ENCODE results near the gene MVB12B.

The MVB12B gene

DNA sequence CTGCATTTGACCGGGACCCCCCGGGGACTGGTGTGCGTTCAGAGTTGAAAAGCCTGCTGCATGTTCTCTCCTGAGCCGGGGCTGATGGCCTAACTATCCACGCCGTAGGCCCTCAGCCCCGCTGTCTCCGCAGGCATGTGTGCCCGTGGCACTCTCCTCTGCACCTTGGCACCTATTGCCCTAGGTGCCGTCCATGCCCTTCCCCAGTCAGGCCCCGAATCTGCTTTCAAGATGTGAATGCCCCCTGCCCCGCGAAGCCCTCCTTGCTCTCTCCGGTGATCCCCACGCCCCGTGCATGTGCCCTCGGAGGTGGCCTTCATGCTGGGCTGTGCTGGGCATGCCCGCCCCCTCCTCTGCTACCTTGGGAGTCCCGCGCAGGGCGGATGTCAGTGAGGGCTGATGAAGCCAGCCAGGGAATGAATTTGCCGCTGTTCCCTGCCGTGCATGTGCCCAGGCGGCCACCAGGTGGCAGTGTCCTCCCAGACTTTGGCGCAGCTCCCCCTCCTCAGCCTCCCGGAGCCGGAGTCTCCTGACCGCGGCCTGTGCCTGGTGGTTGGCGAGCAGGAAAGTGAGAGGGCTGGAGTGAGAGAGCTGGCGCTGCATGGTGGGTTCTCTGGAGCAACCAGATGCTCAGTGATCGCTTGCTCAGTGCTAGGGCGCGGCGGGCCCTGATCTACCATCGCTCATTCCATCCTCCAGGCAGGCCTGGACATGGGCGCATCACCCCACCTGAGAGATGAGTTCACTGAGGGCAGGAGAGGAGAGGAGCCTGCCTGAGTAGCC, 174.2 kb downstream of the MVB12B start:
- Histone ChIP-seq H3K36me3 (replicated peaks) (no peaks in the 10 kb centered on the region), H3K27me3 (ENCODE audit: low read depth) (no peaks in the 10 kb centered on the region), H3K4me3 (no peak overlapping the region), H3K4me1 (0 out of 2 replicates have a peak, but pooled peaks cover 2% of the 10 kb centered on the region), H3K9me3 (no peaks in the 10 kb centered on the region)
- DNase-seq (ENCODE audit: low spot score in 2 of 2) = peak; percentile 70 to 89
- in situ Hi-C loops (cut with MboI; ENCODE audit: low sequenced_read_pairs) = loop anchor here (5.0 to 10.0 kb wide), 2 partner anchors 57 to 284 kb away; no protein-coding TSS in a partner anchor

DNA sequence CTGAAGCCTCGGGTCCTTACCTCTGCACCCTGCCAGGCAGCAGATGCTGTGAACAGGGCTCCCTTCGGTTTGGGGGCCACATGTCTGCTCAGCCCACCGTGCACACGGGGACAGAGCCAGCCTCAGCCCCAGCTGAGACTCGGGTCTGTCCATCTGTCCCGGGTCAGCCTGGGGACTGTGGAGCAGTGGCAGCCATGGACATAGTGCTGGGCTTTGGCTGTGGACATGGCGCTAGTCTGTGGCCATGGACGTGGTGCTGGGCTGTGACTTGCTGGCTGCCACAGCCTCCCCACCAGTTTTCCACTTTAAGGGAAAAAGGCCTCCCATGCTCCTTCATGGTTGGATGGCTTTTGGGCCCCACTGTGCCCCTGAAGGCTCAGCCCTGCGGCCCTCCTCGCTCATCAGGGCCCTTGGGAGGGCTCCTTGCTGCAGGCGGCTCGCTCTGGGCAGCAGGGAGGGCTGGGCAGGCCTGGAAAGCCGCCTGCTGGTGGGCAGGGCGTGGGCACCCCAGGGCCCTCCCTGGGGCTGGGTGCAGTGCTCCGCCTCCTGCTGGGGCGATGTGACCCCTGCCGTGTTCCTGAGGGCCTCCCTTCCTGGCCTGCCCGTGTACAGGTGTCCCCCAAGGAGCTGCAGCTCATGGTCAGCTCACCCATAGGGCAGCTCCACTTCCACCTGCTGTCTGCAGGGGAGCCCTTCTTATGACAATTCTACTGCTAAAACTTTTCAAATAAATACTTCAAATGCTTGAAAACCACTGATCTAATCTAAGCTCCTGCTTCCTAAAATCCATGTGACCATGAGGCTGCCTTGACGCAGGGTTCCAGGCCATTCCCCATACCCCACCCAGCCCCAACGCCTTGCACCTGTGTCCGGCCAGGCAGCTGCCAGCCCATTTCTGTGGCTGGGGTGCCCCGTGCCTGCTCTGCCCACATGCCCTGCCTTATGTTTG, 175.0 kb downstream of the MVB12B start:
- H3K36me3 ChIP-seq (replicated peaks) = no peaks in the 10 kb centered on the region
- DNase-seq (ENCODE audit: low spot score in 2 of 2) = no peak
- H3K9me3 ChIP-seq = no peaks in the 10 kb centered on the region
- no peak overlapping the region for H3K4me3 ChIP-seq
- no peaks in the 10 kb centered on the region for H3K27me3 ChIP-seq (ENCODE audit: low read depth)
- in situ Hi-C loops (cut with MboI; ENCODE audit: low sequenced_read_pairs) = loop anchor here (5.0 to 10.0 kb wide), 2 partner anchors 56 to 283 kb away; no protein-coding TSS in a partner anchor
- H3K4me1 ChIP-seq = 0 out of 2 replicates have a peak, but pooled peaks cover 2% of the 10 kb centered on the region

DNA sequence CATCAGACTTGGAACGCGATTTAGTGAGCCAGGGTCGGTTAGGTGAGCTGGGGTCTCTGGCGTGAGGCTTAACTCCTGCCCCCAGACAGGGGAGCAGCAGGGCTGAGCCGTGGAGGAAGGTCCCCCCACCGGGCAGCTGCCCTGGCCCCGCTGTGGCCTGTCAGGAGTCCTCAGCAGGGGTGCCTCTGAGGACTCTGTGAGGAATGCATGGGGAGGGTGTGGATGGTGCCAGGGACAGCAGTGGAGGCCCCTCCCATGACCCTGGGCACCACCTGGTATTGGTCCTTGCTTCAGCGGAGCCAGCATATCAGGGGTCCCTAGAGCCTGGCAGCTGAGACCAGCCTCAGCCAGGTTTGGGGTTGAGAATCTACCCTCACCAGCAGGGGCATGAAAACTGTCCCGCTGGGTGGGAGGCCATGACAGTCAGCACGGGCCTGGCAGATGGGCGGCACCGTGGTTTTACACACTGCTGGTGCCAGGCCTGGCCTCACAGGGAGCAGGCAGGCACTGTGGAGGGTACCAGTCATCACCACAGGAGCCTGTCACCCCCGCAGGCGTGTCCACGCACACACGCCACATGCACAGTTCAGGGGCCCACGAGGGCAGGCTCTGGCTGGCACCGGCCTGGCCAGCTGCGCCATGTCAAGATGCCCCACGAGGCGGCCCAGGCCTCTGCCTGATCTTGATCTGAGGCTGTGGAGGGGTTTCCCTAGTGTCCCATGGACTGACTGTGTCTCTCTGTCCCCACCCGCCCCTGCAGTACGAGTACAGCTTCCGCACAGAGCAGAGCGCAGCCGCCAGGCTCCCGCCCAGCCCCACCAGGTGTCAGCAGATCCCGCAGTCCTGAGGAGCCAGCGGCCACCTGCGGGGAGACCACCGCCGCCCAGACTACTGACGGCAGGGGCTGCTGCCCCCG, 176.0 kb downstream of the MVB12B start:
- H3K4me1 ChIP-seq = 0 out of 2 replicates have a peak, but pooled peaks cover 2% of the 10 kb centered on the region
- H3K9me3 ChIP-seq = no peaks in the 10 kb centered on the region
- H3K27me3 ChIP-seq (ENCODE audit: low read depth) = no peaks in the 10 kb centered on the region
- DNase-seq (ENCODE audit: low spot score in 2 of 2) = no peak
- H3K36me3 ChIP-seq (replicated peaks) = no peaks in the 10 kb centered on the region
- no peak overlapping the region for H3K4me3 ChIP-seq
- in situ Hi-C loops (cut with MboI; ENCODE audit: low sequenced_read_pairs) = loop anchor here (5.0 to 10.0 kb wide), 2 partner anchors 55 to 282 kb away; no protein-coding TSS in a partner anchor

DNA sequence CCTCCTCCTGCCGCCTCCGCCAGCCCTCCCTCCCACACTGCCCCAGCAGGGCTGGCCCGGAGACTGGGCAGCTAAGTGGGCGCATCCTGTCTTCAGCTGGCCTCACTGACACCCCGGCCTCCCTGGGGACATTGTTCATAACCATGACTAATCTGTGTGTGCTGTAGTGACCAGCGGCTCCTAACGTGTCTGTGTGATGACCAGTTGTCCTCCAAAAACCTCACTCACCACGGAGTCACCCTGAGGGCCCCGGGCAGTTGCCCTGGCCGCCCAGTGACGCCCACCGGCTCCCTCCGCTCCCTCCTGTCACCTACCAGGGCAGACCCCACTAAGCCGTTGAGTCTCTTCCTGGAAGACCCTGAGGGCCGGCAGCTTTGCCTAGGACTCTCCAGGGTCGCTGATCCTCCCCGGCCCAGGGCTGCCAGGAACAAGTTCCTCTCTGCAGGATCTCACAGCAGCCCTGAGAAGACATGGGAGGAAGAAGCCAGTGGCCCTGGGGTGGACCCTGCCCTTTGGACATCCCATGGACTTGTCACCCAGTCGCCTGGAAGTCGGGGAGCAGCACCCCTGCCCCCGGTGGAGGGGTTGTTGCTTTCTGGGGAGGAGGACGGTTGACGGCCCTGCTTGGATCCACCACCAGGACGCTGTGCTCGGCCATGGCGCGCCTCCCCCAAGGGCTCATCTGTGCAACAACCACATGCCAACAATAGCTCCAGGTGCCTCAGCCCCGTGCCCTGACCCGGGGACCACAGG, 176.9 kb downstream of the MVB12B start:
- Histone ChIP-seq H3K36me3 (replicated peaks) (no peaks in the 10 kb centered on the region), H3K4me1 (0 out of 2 replicates have a peak, but pooled peaks cover 2% of the 10 kb centered on the region), H3K27me3 (ENCODE audit: low read depth) (no peaks in the 10 kb centered on the region), H3K4me3 (no peak overlapping the region), H3K9me3 (no peaks in the 10 kb centered on the region)
- in situ Hi-C loops (cut with MboI; ENCODE audit: low sequenced_read_pairs) = loop anchor here (5.0 to 10.0 kb wide), 2 partner anchors 54 to 281 kb away; no protein-coding TSS in a partner anchor
- no peak for DNase-seq (ENCODE audit: low spot score in 2 of 2)

DNA sequence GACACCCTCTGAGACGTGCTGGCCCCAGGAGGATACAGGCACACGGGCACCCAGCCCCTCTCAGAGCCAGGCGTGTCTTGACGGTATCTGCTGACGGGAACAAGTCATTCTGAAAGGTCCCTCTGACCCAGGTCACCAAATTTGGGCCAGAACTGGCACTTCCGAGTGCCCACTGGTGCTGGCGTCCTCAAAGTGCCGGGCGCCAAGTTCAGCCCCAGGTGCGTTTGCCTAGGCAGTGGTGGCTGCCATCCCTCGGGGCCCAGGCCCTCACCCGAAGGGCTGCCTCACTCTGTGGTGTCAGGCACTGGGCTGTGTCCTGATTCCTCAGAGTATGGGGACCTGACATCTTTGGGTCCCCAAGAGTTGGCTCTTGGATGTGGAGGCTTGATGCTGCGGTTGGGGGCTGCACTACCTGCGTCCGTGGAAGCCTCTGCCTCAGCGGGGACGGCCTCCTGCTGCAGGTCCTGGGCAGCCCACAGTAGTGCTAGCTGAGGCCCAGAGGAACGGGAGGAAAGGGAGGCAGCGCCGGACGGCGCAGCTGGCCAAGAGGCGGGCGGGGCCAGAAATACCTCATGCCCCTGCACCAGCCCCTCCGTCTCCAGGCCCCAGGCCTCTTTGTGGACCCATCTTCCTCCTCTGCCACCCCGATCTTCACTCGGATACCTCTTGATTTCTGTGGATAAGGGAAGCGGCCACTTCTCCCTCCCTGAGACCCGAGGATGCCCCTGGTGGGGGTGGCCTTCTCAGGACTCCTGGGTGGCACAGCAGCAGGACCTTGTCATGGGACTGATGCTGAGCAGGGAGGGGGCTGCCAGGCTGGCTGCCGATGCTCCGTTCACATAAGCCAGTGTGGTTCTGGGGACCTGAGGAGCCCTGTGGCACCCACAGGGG, 177.7 kb downstream of the MVB12B start:
- no peak for DNase-seq (ENCODE audit: low spot score in 2 of 2)
- in situ Hi-C loops (cut with MboI; ENCODE audit: low sequenced_read_pairs) = loop anchor here (5.0 to 10.0 kb wide), 2 partner anchors 53 to 280 kb away; no protein-coding TSS in a partner anchor
- Histone ChIP-seq H3K4me1 (0 out of 2 replicates have a peak, but pooled peaks cover 2% of the 10 kb centered on the region), H3K9me3 (no peaks in the 10 kb centered on the region), H3K36me3 (replicated peaks) (no peaks in the 10 kb centered on the region), H3K27me3 (ENCODE audit: low read depth) (no peaks in the 10 kb centered on the region), H3K4me3 (no peak overlapping the region)

DNA sequence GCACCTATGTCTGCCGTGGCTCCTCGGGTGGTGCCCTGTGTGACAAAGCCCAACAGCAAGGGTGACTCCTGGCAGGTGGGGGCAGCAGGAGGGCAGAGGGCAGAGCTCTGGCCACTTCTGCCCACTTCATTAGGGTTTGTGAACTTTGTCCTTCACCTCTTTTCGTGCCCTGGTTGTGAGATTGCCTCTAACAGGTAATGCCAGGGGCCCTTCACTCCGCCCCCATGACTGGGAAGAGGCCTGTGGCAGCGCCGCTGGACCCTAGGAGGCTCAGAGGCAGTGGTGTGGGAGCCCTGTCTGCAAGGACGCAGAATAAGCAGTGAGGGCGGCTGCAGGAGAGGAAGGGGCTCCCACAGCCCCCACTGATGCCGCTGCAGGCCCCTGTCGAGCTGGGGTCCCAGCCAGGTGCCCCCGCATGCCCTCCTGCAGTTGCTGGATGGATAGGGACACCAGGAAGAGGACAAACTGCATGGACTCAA, 178.4 kb downstream of the MVB12B start:
- DNase-seq (ENCODE audit: low spot score in 2 of 2) = no peak
- H3K36me3 ChIP-seq (replicated peaks) = no peaks in the 10 kb centered on the region
- in situ Hi-C loops (cut with MboI; ENCODE audit: low sequenced_read_pairs) = loop anchor here (5.0 to 10.0 kb wide), 2 partner anchors 52 to 280 kb away; no protein-coding TSS in a partner anchor
- no peak overlapping the region for H3K4me3 ChIP-seq
- H3K4me1 ChIP-seq = no peaks in the 10 kb centered on the region
- no peaks in the 10 kb centered on the region for H3K27me3 ChIP-seq (ENCODE audit: low read depth)
- H3K9me3 ChIP-seq = no peaks in the 10 kb centered on the region

DNA sequence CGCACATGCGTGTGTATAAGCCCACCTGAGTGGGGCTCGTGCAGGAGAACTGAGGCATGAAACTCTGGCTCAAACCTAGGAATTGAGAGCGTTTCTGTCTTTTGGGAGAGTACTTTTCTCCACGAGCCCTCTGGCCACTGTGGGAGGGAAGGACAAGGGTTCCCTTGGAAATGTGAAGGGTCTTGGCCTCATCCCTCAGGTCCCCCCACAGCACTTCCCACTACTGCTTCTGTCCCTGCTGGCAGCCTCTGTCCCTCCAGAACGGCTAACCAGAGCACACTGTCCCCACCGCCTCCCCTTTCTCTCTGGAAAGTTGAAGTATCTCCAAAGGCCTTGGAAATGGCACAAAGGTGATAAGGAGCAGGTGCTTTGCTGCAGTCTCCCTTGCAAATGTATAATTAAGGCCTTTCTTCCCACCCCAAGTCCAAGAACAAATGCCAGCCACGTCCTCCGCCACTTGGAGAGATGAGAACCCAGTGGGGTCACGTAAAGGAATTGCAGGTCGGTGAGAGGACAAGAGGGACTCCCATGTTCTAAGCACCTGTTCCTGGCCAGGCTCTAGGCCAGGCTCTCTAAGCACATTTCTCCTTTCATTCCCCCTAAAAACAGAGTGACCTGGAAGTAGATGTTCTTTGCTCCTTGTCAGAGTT, 179.2 kb downstream of the MVB12B start:
- Histone ChIP-seq H3K27me3 (ENCODE audit: low read depth) (no peaks in the 10 kb centered on the region), H3K4me3 (no peak overlapping the region), H3K4me1 (no peaks in the 10 kb centered on the region), H3K36me3 (replicated peaks) (no peaks in the 10 kb centered on the region), H3K9me3 (no peaks in the 10 kb centered on the region)
- no peak for DNase-seq (ENCODE audit: low spot score in 2 of 2)
- in situ Hi-C loops (cut with MboI; ENCODE audit: low sequenced_read_pairs) = loop anchor here (10.0 kb wide), 1 partner anchor 279 kb away; no protein-coding TSS in a partner anchor

DNA sequence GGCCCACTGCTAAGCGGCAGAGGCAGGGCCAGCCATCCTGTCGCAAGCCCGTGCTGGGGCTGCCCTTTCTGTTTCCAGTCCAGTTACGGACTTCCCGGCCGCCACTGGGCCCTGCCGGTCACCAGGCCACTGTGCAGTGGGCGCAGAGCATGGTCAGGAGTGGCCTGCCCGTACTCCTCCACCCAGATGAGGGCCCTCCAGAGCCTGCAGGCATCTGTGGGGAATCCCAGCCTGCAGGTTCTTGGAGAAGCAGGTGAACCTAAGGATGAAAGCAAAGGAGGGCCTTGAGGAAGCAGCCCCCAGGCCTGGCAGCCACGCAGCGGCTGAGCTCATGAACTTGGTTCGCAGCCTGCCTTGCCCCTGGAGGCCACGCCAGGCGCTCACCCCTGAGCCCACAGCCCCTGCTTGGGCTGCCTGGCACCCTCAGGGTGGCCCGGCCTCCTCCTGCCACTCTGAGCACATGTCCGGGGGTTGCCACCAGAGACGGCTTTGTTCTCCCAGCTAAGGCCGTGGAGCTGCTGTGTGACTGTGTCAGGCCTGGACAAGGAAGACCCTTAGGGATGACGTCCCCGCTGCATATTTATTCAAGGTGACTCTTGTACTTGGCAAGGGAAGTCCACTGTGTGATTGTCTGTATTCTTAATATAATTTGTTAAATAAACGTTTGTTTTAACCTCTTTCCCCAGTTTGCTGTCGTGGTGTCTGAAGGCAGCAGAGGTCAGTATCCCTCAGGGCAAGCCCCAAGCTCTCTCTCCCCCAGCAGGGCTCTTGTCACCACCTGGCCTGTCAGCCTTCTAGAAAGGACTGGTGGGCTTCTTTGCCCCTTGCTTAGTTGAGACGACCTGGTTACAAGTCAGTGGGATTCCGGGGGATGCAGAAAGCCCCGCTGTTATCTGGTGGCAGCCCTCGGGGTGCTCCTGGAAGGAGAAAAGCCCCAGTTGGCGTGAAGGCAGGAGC, 180.0 kb downstream of the MVB12B start:
- no peaks in the 10 kb centered on the region for H3K36me3 ChIP-seq (replicated peaks)
- in situ Hi-C loops (cut with MboI; ENCODE audit: low sequenced_read_pairs) = loop anchor here (10.0 kb wide), 1 partner anchor 278 kb away; no protein-coding TSS in a partner anchor
- no peak overlapping the region for H3K4me3 ChIP-seq
- no peak for DNase-seq (ENCODE audit: low spot score in 2 of 2)
- H3K4me1 ChIP-seq = no peaks in the 10 kb centered on the region; the same call in 1 of the 2 replicates
- H3K27me3 ChIP-seq (ENCODE audit: low read depth) = no peaks in the 10 kb centered on the region
- no peaks in the 10 kb centered on the region for H3K9me3 ChIP-seq

DNA sequence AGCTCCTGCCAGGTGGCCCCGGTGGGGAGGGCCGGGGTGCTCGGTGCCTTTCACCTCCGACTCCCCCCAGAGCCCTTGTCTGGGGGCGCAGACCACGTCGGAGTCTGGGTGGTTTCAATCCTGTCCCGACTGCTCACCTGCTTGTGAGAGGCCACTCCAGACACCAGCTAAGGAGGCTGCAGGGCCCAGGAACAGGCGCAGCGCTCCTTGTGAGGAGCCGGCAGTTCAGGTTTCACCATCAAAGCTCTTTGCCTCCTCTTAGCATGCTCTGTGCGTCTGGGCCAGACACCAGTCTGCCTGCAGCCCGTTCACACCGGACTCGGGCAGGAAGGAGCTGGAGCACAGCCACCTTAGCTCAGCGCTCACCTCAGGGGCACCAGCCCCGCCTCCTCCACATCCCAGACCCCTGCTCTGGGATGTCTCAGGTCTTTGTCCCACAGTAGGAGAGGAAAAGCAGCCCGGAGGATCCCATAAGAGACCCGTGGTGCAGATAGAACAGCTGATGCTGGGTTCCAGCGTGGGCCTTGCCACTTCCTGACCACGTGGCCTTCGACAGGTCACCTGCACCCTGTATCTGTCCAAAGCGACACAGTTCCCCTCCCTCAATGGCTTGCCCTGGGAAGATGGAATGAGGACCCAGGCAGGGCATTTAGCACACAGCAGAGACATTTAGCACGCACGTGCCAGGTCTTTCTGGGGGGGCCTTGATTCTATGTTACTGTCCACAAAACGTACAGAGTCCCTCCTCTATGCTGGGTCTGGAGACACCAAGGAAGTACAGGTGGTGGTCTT, 180.9 kb downstream of the MVB12B start:
- H3K4me1 ChIP-seq = no peaks in the 10 kb centered on the region; the same call in 1 of the 2 replicates
- in situ Hi-C loops (cut with MboI; ENCODE audit: low sequenced_read_pairs) = loop anchor here (10.0 kb wide), 1 partner anchor 277 kb away; no protein-coding TSS in a partner anchor
- no peaks in the 10 kb centered on the region for H3K36me3 ChIP-seq (replicated peaks)
- DNase-seq (ENCODE audit: low spot score in 2 of 2) = no peak
- no peaks in the 10 kb centered on the region for H3K27me3 ChIP-seq (ENCODE audit: low read depth)
- H3K4me3 ChIP-seq = no peak overlapping the region
- no peaks in the 10 kb centered on the region for H3K9me3 ChIP-seq

All from HAP-1 (cell line).